Esophagus mucosa (tissue), 1 donor: Measurements from ENCODE around the gene PRODH2. TPM values are rescaled to one million over a fixed set of nuclear protein-coding genes. Genes with fewer than 3 reads are reported as not detected.

Experiments
- ATAC-seq: fragments of 200-7000 bp; cut with Tn5 transposase; one replicate; pipeline ENCODE4 v1.9.1; 2020
- total RNA-seq: library from RNA; stranded (reverse); gene quantifications from one replicate; pipeline ENCODE4 v1.2.4, GENCODE V29; 2023
- donor health status: DM: yes; HTN: yes; CAD: no.

The PRODH2 gene
- total RNA-seq, 1 donor from 2014 or later = not detected

- peak; percentile 14 for ATAC-seq
Measured at GRCh38 chr19:35757231-35757748, 55.4 kb downstream of the PRODH2 start.

GRCh38 chr19:35756377-35757230 lies 56.0 kb downstream of the PRODH2 start, which contains the start of gene HSPB6:
Gene HSPB6 (minus strand): TSS chr19:35757029. CDS start chr19:35757008, 21 bp downstream.
- no peak for ATAC-seq

GRCh38 chr19:35755550-35756376 lies 56.9 kb downstream of the PRODH2 start:
- ATAC-seq = peak; percentile 39

- no peak for ATAC-seq
Measured at GRCh38 chr19:35755131-35755549, 57.5 kb downstream of the PRODH2 start.

GRCh38 chr19:35754370-35755130 lies 58.1 kb downstream of the PRODH2 start:
- no peak for ATAC-seq

GRCh38 chr19:35753634-35754369 lies 58.8 kb downstream of the PRODH2 start:
- no peak for ATAC-seq

GRCh38 chr19:35752746-35753350 lies 59.8 kb downstream of the PRODH2 start:
- no peak for ATAC-seq

- no peak for ATAC-seq
Measured at GRCh38 chr19:35751839-35752745, 60.6 kb downstream of the PRODH2 start.

GRCh38 chr19:35750167-35750566 lies 62.5 kb downstream of the PRODH2 start:
- no peak for ATAC-seq

Other genes with a start within 250 kb of the PRODH2 start
- not detected for gene ATP4A, start 249.2 kb downstream of the PRODH2 start, total RNA-seq
- gene PMIS2, start 226.7 kb downstream of the PRODH2 start, total RNA-seq = not detected
- 15.4 TPM for gene HAUS5, start 200.1 kb downstream of the PRODH2 start, total RNA-seq
- 52.7 TPM for gene RBM42, start 183.8 kb downstream of the PRODH2 start, total RNA-seq
- gene ETV2, start 171.1 kb downstream of the PRODH2 start, total RNA-seq = 2.2 TPM
- gene COX6B1, start 164.5 kb downstream of the PRODH2 start, total RNA-seq = 553 TPM
- 3.8 TPM for gene UPK1A, start 146.3 kb downstream of the PRODH2 start, total RNA-seq
- not detected for gene ZBTB32, start 108.3 kb downstream of the PRODH2 start, total RNA-seq
- 21.1 TPM for gene KMT2B, start 94.8 kb downstream of the PRODH2 start, total RNA-seq
- gene IGFLR1, start 70.4 kb downstream of the PRODH2 start, total RNA-seq = 2.4 TPM
- 10.1 TPM for gene U2AF1L4, start 67.4 kb downstream of the PRODH2 start, total RNA-seq
- 56.9 TPM for gene PSENEN, start 67.2 kb downstream of the PRODH2 start, total RNA-seq
- 3.0 TPM for gene LIN37, start 64.3 kb downstream of the PRODH2 start, total RNA-seq
- 2.6 TPM for gene HSPB6, start 55.8 kb downstream of the PRODH2 start, total RNA-seq
- 14.7 TPM for gene PROSER3, start 54.7 kb downstream of the PRODH2 start, total RNA-seq
- gene ARHGAP33, start 37.3 kb downstream of the PRODH2 start, total RNA-seq = 3.9 TPM
- gene NPHS1, start 39.7 kb upstream of the PRODH2 start, total RNA-seq = not detected
- 0.24 TPM for gene KIRREL2, start 44.1 kb upstream of the PRODH2 start, total RNA-seq
- gene APLP1, start 55.7 kb upstream of the PRODH2 start, total RNA-seq = 0.84 TPM
- 4.2 TPM for gene NFKBID, start 87.7 kb upstream of the PRODH2 start, total RNA-seq
- 0.96 TPM for gene HCST, start 89.7 kb upstream of the PRODH2 start, total RNA-seq
- gene TYROBP, start 95.5 kb upstream of the PRODH2 start, total RNA-seq = 4.1 TPM
- gene LRFN3, start 123.5 kb upstream of the PRODH2 start, total RNA-seq = 7.7 TPM
- 10.2 TPM for gene SDHAF1, start 182.3 kb upstream of the PRODH2 start, total RNA-seq
- 0.88 TPM for gene SYNE4, start 196.0 kb upstream of the PRODH2 start, total RNA-seq
- 12.3 TPM for gene ALKBH6, start 201.4 kb upstream of the PRODH2 start, total RNA-seq
- gene CLIP3, start 220.0 kb upstream of the PRODH2 start, total RNA-seq = 1.3 TPM
- gene THAP8, start 241.4 kb upstream of the PRODH2 start, total RNA-seq = 3.0 TPM
- gene WDR62, start 242.1 kb upstream of the PRODH2 start, total RNA-seq = 2.4 TPM